Mucosa of stomach (tissue), 1 donor: ENCODE measurements around the gene ELOA.
A peak's percentile ranks its signal among the peaks of the same experiment; 100 is the strongest.
"Not testable (repeated sequence)": the region's sequence is repeated elsewhere in the genome, so short reads cannot be mapped to it uniquely, and the experiment has no call there.

Experiments used
- H3K27me3 ChIP-seq: one replicate; pipeline ENCODE4 v1.7.0; 2013; ENCODE audit warnings: mild to moderate bottlenecking, low read length; ENCODE audit not compliant: control insufficient read depth, insufficient read depth
- H3K36me3 ChIP-seq: one replicate; pipeline ENCODE4 v1.7.0; 2013; ENCODE audit warnings: low read length; ENCODE audit not compliant: control insufficient read depth, insufficient read depth
- H3K4me1 ChIP-seq: one replicate; pipeline ENCODE4 v1.7.0; 2013; ENCODE audit warnings: mild to moderate bottlenecking, low read length; ENCODE audit not compliant: control insufficient read depth, insufficient read depth
- H3K4me3 ChIP-seq: one replicate; pipeline ENCODE4 v1.7.0; 2013; ENCODE audit warnings: low read length
- H3K9ac ChIP-seq: one replicate; pipeline ENCODE4 v1.7.0; 2013; ENCODE audit warnings: mild to moderate bottlenecking, low read length, moderate library complexity
- H3K9me3 ChIP-seq: one replicate; pipeline ENCODE4 v1.7.0; 2013; ENCODE audit warnings: mild to moderate bottlenecking, low read length, moderate library complexity; ENCODE audit not compliant: control insufficient read depth
- donor health status: Pancreatic carcinoma.

ELOA gene

GRCh38 chr1:23799570-23800399 is 56.5 kb downstream of the ELOA start:
- peak overlapping the region; percentile 89 for H3K4me3 ChIP-seq
- peak overlapping the region; percentile 88 for H3K9ac ChIP-seq
- H3K27me3 ChIP-seq: no peaks in the 10 kb centered on the region
- H3K36me3 ChIP-seq: peaks cover 20% of the 10 kb centered on the region
- peaks cover 45% of the 10 kb centered on the region for H3K4me1 ChIP-seq
- no peaks in the 10 kb centered on the region for H3K9me3 ChIP-seq

GRCh38 chr1:23800400-23801337 is 57.4 kb downstream of the ELOA start, which contains the start of gene GALE:
GALE (minus strand) TSS chr1:23800754; CDS start chr1:23799007, 1,747 bp downstream.
- H3K4me1 ChIP-seq: peaks cover 43% of the 10 kb centered on the region
- H3K9ac ChIP-seq: peak within 1 kb of the TSS; percentile 88
- H3K9me3 ChIP-seq: no peaks in the 10 kb centered on the region
- H3K27me3 ChIP-seq: no peaks in the 10 kb centered on the region
- H3K4me3 ChIP-seq: peak within 1 kb of the TSS; percentile 60
- H3K36me3 ChIP-seq: peaks cover 20% of the 10 kb centered on the region

GRCh38 chr1:23801338-23801748 is 58.1 kb downstream of the ELOA start:
- Histone ChIP-seq H3K4me1 (peaks cover 37% of the 10 kb centered on the region), H3K27me3 (no peaks in the 10 kb centered on the region), H3K4me3 (peak overlapping the region; percentile 60), H3K9me3 (no peaks in the 10 kb centered on the region), H3K36me3 (peaks cover 20% of the 10 kb centered on the region), H3K9ac (peak overlapping the region; percentile 73)

- peak overlapping the region; percentile 60 for H3K4me3 ChIP-seq
- no peaks in the 10 kb centered on the region for H3K27me3 ChIP-seq
- H3K4me1 ChIP-seq: peaks cover 32% of the 10 kb centered on the region
- peaks cover 19% of the 10 kb centered on the region for H3K36me3 ChIP-seq
- no peaks in the 10 kb centered on the region for H3K9me3 ChIP-seq
- peak overlapping the region; percentile 73 for H3K9ac ChIP-seq
These were observed 58.6 kb downstream of the ELOA start for GRCh38 chr1:23801876-23802275.

GRCh38 chr1:23802809-23803342 is 59.6 kb downstream of the ELOA start:
- H3K4me1 ChIP-seq: peaks cover 22% of the 10 kb centered on the region
- H3K9me3 ChIP-seq, H3K27me3 ChIP-seq, H3K9ac ChIP-seq, H3K4me3 ChIP-seq: not testable (repeated sequence)
- peaks cover 11% of the 10 kb centered on the region for H3K36me3 ChIP-seq

- Histone ChIP-seq H3K27me3 (no peaks in the 10 kb centered on the region), H3K4me1 (peaks cover 14% of the 10 kb centered on the region), H3K9me3 (no peaks in the 10 kb centered on the region), H3K36me3 (peaks cover 9% of the 10 kb centered on the region), H3K9ac (no peak overlapping the region), H3K4me3 (no peak overlapping the region)
These were observed 60.4 kb downstream of the ELOA start for GRCh38 chr1:23803674-23804073.

GRCh38 chr1:23804183-23804835 is 61.0 kb downstream of the ELOA start:
- H3K4me3 ChIP-seq: no peak overlapping the region
- H3K36me3 ChIP-seq: peaks cover 9% of the 10 kb centered on the region
- no peak overlapping the region for H3K9ac ChIP-seq
- H3K27me3 ChIP-seq: no peaks in the 10 kb centered on the region
- peaks cover 8% of the 10 kb centered on the region for H3K4me1 ChIP-seq
- H3K9me3 ChIP-seq: no peaks in the 10 kb centered on the region

- H3K4me1 ChIP-seq: peaks cover 12% of the 10 kb centered on the region
- peaks cover 9% of the 10 kb centered on the region for H3K36me3 ChIP-seq
- H3K4me3 ChIP-seq: no peak overlapping the region
- H3K27me3 ChIP-seq: no peaks in the 10 kb centered on the region
- no peaks in the 10 kb centered on the region for H3K9me3 ChIP-seq
- H3K9ac ChIP-seq: no peak overlapping the region
These were observed 61.8 kb downstream of the ELOA start for GRCh38 chr1:23805025-23805424.

GRCh38 chr1:23806280-23806679 is 63.0 kb downstream of the ELOA start:
- Histone ChIP-seq H3K9ac (no peak overlapping the region), H3K4me3 (no peak overlapping the region), H3K27me3 (no peaks in the 10 kb centered on the region), H3K9me3 (no peaks in the 10 kb centered on the region), H3K4me1 (peaks cover 23% of the 10 kb centered on the region), H3K36me3 (peaks cover 9% of the 10 kb centered on the region)

- Histone ChIP-seq H3K9ac (no peak overlapping the region), H3K27me3 (no peaks in the 10 kb centered on the region), H3K4me1 (peaks cover 20% of the 10 kb centered on the region), H3K9me3 (no peaks in the 10 kb centered on the region), H3K4me3 (no peak overlapping the region), H3K36me3 (peaks cover 9% of the 10 kb centered on the region)
These were observed 64.2 kb downstream of the ELOA start for GRCh38 chr1:23807453-23807852.

- Histone ChIP-seq H3K4me3 (no peak overlapping the region), H3K4me1 (peaks cover 20% of the 10 kb centered on the region), H3K9me3 (no peaks in the 10 kb centered on the region), H3K36me3 (peaks cover 4% of the 10 kb centered on the region), H3K9ac (no peak overlapping the region), H3K27me3 (no peaks in the 10 kb centered on the region)
These were observed 66.5 kb downstream of the ELOA start for GRCh38 chr1:23809751-23810171.
